Peyer's patch (tissue), 4 donors: Measurements from ENCODE around the gene PIGN.

ENCODE experiments used
- POLR2A ChIP-seq, 2 donors: fragments of 450-650 bp; IDR thresholded peaks; one replicate each; pipeline ENCODE4 v1.5.1; 2017; ENCODE audit warnings: antibody characterized with exemption in 2 of 2, mild to moderate bottlenecking in 2 of 2, moderate library complexity in 2 of 2
- TF ChIP-seq, protein P1 (sequence below), 6 experiments: fragments of 450-650 bp in 4 of 6; fragments of 200-600 bp in 2 of 6; sonication (generic) in 1 of 6; IDR thresholded peaks; one replicate each; pipeline ENCODE4 v1.5.1; 2017 to 2019; ENCODE audit warnings: antibody characterized with exemption in 6 of 6, mild to moderate bottlenecking in 3 of 6, moderate library complexity in 1 of 6

DNA sequence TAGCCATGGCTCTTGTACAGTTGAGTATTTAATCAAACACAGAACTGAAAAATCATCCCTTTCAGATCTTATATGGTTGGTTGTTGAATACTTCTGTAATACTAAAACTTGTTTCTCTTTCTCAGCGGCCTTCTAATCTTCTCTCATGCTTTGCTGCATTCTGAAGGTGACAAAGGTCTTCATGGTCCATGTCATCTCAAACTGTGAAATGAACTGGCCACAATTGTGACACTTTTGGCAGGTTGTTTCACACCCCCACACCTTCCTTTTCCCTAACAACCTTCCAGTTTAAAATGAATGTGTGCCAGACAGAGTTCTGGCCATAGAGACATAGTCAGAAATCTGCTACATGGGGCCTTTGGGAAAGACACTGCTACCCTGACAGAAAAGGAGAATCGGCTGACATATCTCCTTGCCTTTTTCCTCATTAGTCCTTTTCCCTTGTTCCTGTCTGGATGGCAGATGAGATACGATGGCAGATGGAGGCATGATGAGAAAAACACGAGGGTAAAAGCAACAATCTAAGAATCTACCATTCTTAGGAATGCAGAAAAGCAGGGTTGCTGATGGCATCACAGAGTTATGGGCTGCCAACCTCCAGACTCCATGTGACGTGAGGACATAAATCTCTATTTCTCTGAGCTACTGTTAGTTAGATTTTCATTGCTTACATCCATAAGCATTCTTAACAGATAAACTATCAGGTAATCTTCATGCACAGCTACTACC lies 106.5 kb downstream of the PIGN start:
- TF ChIP-seq, protein P1, sequence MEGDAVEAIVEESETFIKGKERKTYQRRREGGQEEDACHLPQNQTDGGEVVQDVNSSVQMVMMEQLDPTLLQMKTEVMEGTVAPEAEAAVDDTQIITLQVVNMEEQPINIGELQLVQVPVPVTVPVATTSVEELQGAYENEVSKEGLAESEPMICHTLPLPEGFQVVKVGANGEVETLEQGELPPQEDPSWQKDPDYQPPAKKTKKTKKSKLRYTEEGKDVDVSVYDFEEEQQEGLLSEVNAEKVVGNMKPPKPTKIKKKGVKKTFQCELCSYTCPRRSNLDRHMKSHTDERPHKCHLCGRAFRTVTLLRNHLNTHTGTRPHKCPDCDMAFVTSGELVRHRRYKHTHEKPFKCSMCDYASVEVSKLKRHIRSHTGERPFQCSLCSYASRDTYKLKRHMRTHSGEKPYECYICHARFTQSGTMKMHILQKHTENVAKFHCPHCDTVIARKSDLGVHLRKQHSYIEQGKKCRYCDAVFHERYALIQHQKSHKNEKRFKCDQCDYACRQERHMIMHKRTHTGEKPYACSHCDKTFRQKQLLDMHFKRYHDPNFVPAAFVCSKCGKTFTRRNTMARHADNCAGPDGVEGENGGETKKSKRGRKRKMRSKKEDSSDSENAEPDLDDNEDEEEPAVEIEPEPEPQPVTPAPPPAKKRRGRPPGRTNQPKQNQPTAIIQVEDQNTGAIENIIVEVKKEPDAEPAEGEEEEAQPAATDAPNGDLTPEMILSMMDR (IDR thresholded peaks at IDR 0.05): no peak
- TF ChIP-seq POLR2A (IDR thresholded peaks at IDR 0.05): no peak
